Endothelial cell of umbilical vein (primary cell): Measurements from ENCODE around the gene REEP1. TPM values are rescaled to one million over a fixed set of nuclear protein-coding genes. Genes with fewer than 3 reads are reported as not detected.
A peak's percentile ranks its signal among the peaks of the same experiment; 100 is the strongest.

Experiments
- BruUV-seq: library from RNA; stranded (reverse); fragments of 400-500 nt; replicated peaks from 2 replicates; lab custom pipeline; 2021; lab: Mats Ljungman, UMichigan
- CTCF ChIA-PET: fragments of 300-600, 350-600 bp; sonication (Branson Sonifier 250); formaldehyde crosslinking; loops from one replicate; lab custom pipeline; 2021; ENCODE audit warnings: antibody characterized with exemption, inconsistent platforms; lab: Charles Lee
- POLR2A ChIA-PET: fragments of 300-600, 350-600 bp; sonication (Branson Sonifier 250); formaldehyde crosslinking; loops from one replicate; lab custom pipeline; 2021; ENCODE audit warnings: antibody characterized with exemption, inconsistent platforms; lab: Charles Lee
- DNase-seq: peaks from one replicate; pipeline ENCODE4 v3.0.0-alpha.2; 2011; ENCODE audit warnings: low read depth, low spot score
- FAIRE-seq: peaks from 2 replicates; lab custom pipeline; 2011; peaks lifted over from hg19 to GRCh38; lab: Jason Lieb, UNC
- H2AFZ ChIP-seq: 2 replicates; pipeline ENCODE4 v1.6.0; 2012; ENCODE audit warnings: low read depth, low read length, control low read depth, inconsistent platforms
- H3K27ac ChIP-seq: 2 replicates; pipeline ENCODE4 v1.5.1; 2011; ENCODE audit warnings: low read depth, mild to moderate bottlenecking, control low read depth, low read length, moderate library complexity; ENCODE audit not compliant: insufficient read depth
- H3K27me3 ChIP-seq, 2 experiments: 2 replicates each; pipeline versions ENCODE4 v1.6.0 to v1.6.1; 2011; ENCODE audit warnings: low read length in 2 of 2, mixed read lengths in 1 of 2; ENCODE audit not compliant: control insufficient read depth in 2 of 2, insufficient read depth in 2 of 2
- H3K36me3 ChIP-seq, 2 experiments: 2 replicates in 1 of 2; 3 replicates in 1 of 2; pipeline ENCODE4 v1.5.1; 2011; ENCODE audit warnings: low read length in 2 of 2, mild to moderate bottlenecking in 1 of 2, moderate library complexity in 1 of 2; ENCODE audit not compliant: control insufficient read depth in 2 of 2, insufficient read depth in 2 of 2; ENCODE audit errors: extremely low read depth in 1 of 2
- H3K4me1 ChIP-seq: 3 replicates; pipeline ENCODE4 v1.5.1; 2011; ENCODE audit warnings: mild to moderate bottlenecking, low read length; ENCODE audit not compliant: control insufficient read depth, insufficient read depth; ENCODE audit errors: extremely low read depth
- H3K4me2 ChIP-seq: 2 replicates; pipeline ENCODE4 v1.6.1; 2011; ENCODE audit warnings: low read length, control low read depth, mixed read lengths; ENCODE audit not compliant: insufficient read depth
- H3K4me3 ChIP-seq, 3 experiments: fragments of 200-600 bp in 1 of 3; sonication (generic), shearing (Covaris generic) in 1 of 3; replicated peaks in 1 of 3; 2 replicates each; pipeline ENCODE4 v1.5.1; 2011 to 2016; ENCODE audit warnings: control low read depth in 3 of 3, low read length in 3 of 3, mild to moderate bottlenecking in 2 of 3, inconsistent platforms in 1 of 3, low read depth in 1 of 3, moderate library complexity in 1 of 3; ENCODE audit not compliant: insufficient read depth in 1 of 3
- H3K79me2 ChIP-seq: 2 replicates; pipeline ENCODE4 v1.6.0; 2012; ENCODE audit warnings: low read length, inconsistent platforms; ENCODE audit not compliant: control insufficient read depth, insufficient read depth
- H3K9ac ChIP-seq: replicated peaks from 2 replicates; pipeline ENCODE3; 2011; ENCODE audit warnings: low read length, control low read depth; ENCODE audit not compliant: insufficient read depth; ENCODE audit errors: extremely low read depth
- H3K9me1 ChIP-seq: replicated peaks from 3 replicates; pipeline ENCODE4 v1.6.0; 2011; ENCODE audit warnings: mild to moderate bottlenecking, low read length; ENCODE audit not compliant: control insufficient read depth, insufficient read depth; ENCODE audit errors: extremely low read depth
- H3K9me3 ChIP-seq: replicated peaks from 2 replicates; pipeline ENCODE4 v1.5.1; 2012; ENCODE audit warnings: low read length, inconsistent platforms; ENCODE audit not compliant: control insufficient read depth, insufficient read depth
- H4K20me1 ChIP-seq: replicated peaks from 2 replicates; pipeline ENCODE3; 2011; ENCODE audit warnings: mild to moderate bottlenecking, low read length; ENCODE audit not compliant: control insufficient read depth, insufficient read depth; ENCODE audit errors: extremely low read depth
- CTCF ChIP-seq, 2 donors: IDR thresholded peaks; 1 replicate in 1 of 2; 2 replicates in 1 of 2; pipeline ENCODE4 v1.5.1; 2011; ENCODE audit warnings: low read length in 2 of 2, mild to moderate bottlenecking in 2 of 2, moderate library complexity in 2 of 2, control low read depth in 1 of 2, inconsistent platforms in 1 of 2, low read depth in 1 of 2; ENCODE audit not compliant: insufficient read depth in 1 of 2; ENCODE audit errors: extremely low read depth in 1 of 2
- EZH2 ChIP-seq: IDR thresholded peaks from 2 replicates; pipeline ENCODE4 v1.6.1; 2012; ENCODE audit warnings: borderline replicate concordance, low read depth, mild to moderate bottlenecking, moderate library complexity, low read length, inconsistent platforms; ENCODE audit not compliant: severe bottlenecking
- FOS ChIP-seq: IDR thresholded peaks from 2 replicates; pipeline ENCODE4 v1.6.1; 2011; ENCODE audit warnings: mild to moderate bottlenecking, low read length, moderate library complexity, borderline replicate concordance; ENCODE audit not compliant: insufficient read depth
- GATA2 ChIP-seq: IDR thresholded peaks from 2 replicates; pipeline ENCODE4 v1.7.0; 2011; ENCODE audit warnings: low read depth, mild to moderate bottlenecking, moderate library complexity, mixed read lengths, low read length; ENCODE audit not compliant: insufficient read length, insufficient read depth
- JUN ChIP-seq: IDR thresholded peaks from 2 replicates; pipeline ENCODE4 v1.6.1; 2011; ENCODE audit warnings: borderline replicate concordance, low read depth; ENCODE audit not compliant: insufficient read length, insufficient read depth
- MAX ChIP-seq: IDR thresholded peaks from 2 replicates; pipeline ENCODE4 v1.6.1; 2011; ENCODE audit not compliant: insufficient read depth, insufficient read length
- MYC ChIP-seq: IDR thresholded peaks from one replicate; pipeline ENCODE4 v1.6.1; 2011; ENCODE audit warnings: mild to moderate bottlenecking, low read depth, low read length
- POLR2A ChIP-seq: IDR thresholded peaks from 2 replicates; pipeline ENCODE4 v1.6.1; 2012; ENCODE audit warnings: low read depth, mild to moderate bottlenecking, control low read depth, low read length
- POLR2AphosphoS5 ChIP-seq: IDR thresholded peaks from 2 replicates; pipeline ENCODE4 v1.6.1; 2012; ENCODE audit warnings: low read depth, mild to moderate bottlenecking, control low read depth, low read length, moderate library complexity; ENCODE audit not compliant: insufficient read depth
- dilution Hi-C: fragments of 300-500 bp; cut with MboI; formaldehyde crosslinking; loops from one replicate; pipeline ENCODE4 v1.15.0; 2019; ENCODE audit warnings: low sequenced_read_pairs; ENCODE audit not compliant: extremely low pct_ligation_motif_present
- intact Hi-C: fragments of 100-400 bp; cut with micrococcal nuclease; formaldehyde crosslinking; loops from one replicate; pipeline ENCODE4 v1.10.0; 2022
- polyA plus RNA-seq, 4 experiments: library from polyadenylated mRNA; depleted of rRNA in 3 of 4; stranded (reverse) in 3 of 4; unstranded in 1 of 4; fragments of >200 nt; gene quantifications; 2 replicates each; pipeline versions ENCODE4 v1.2.1 to v1.2.3, GENCODE V29; 2011 to 2012; ENCODE audit warnings: missing spikeins in 1 of 4
- total RNA-seq: library from RNA; stranded (reverse); gene quantifications from 2 replicates; pipeline ENCODE4 v1.2.3, GENCODE V29; 2021

REEP1 gene
- total and polyA plus RNA-seq, 2 donors (not counting 3 experiments of a cell fraction or from before 2014, with no cell fraction given) = 0.11 to 0.53 TPM

- Histone ChIP-seq H3K27ac (peak within 1 kb of the TSS; percentile 92), H4K20me1 (no peaks in the 10 kb centered on the region), H3K4me2 (peak within 1 kb of the TSS; percentile 87), H3K4me3 (peak within 1 kb of the TSS; percentile 61 to 92 (median 81)), H3K4me1 (peaks cover 16% of the 10 kb centered on the region), H3K9me1 (no peaks in the 10 kb centered on the region), H3K36me3 (no peaks in the 10 kb centered on the region), H3K9ac (peak within 1 kb of the TSS; percentile 95), H3K9me3 (no peaks in the 10 kb centered on the region), H3K27me3 (no peaks in the 10 kb centered on the region), H3K79me2 (peaks cover 53% of the 10 kb centered on the region), H2AFZ (peak within 1 kb of the TSS; percentile 61)
- TF ChIP-seq POLR2A (peak; percentile 89), EZH2 (no peak), MYC (peak; percentile 39), POLR2AphosphoS5 (peak; percentile 62)
- ChIA-PET CTCF (interaction anchor here (0.8 to 2.1 kb wide), 3 partner anchors 10 to 26 kb away, joined by 3 to 5 read pairs (median 5); no protein-coding TSS in a partner anchor), POLR2A (interaction anchor here (0.6 to 1.0 kb wide), 2 partner anchors 26 to 240 kb away, joined by 3 read pairs; no protein-coding TSS in a partner anchor)
- intact Hi-C loops = loop anchor here (5.0 kb wide), 1 partner anchor 427 kb away; the partner anchor contains the start of gene RNF103
- dilution Hi-C loops = no loop called here
- BruUV-seq = no TSS peak
- DNase-seq = peak; percentile 98
- peak; percentile 80 for FAIRE-seq
Observed at GRCh38 chr2:86195055-86195807, 142.2 kb downstream of the REEP1 start, which contains the start of gene IMMT. IMMT (minus strand) TSS chr2:86195462; CDS start chr2:86195382, 80 bp downstream.

GRCh38 chr2:86194751-86195054 is 142.7 kb downstream of the REEP1 start:
- no peaks in the 10 kb centered on the region for H3K9me1 ChIP-seq
- DNase-seq = peak; percentile 96
- intact Hi-C loops = loop anchor here (5.0 kb wide), 1 partner anchor 428 kb away; the partner anchor contains the start of gene RNF103
- no TSS peak for BruUV-seq
- no peak for FAIRE-seq
- dilution Hi-C loops = no loop called here
- H4K20me1 ChIP-seq = no peaks in the 10 kb centered on the region
- POLR2A ChIA-PET = no interaction called here
- CTCF ChIA-PET = interaction anchor here (2.1 kb wide), 1 partner anchor 9 kb away, joined by 5 read pairs; no protein-coding TSS in a partner anchor
- H3K4me1 ChIP-seq = peaks cover 13% of the 10 kb centered on the region
- H3K4me2 ChIP-seq = peak overlapping the region; percentile 87
- H3K27me3 ChIP-seq = no peaks in the 10 kb centered on the region
- no peak overlapping the region for H3K27ac ChIP-seq
- no peak overlapping the region for H2AFZ ChIP-seq
- H3K79me2 ChIP-seq = peaks cover 53% of the 10 kb centered on the region
- peak overlapping the region; percentile 95 for H3K9ac ChIP-seq
- peak overlapping the region; percentile 44 to 92 (median 81) for H3K4me3 ChIP-seq
- H3K9me3 ChIP-seq = no peaks in the 10 kb centered on the region
- H3K36me3 ChIP-seq = no peaks in the 10 kb centered on the region
- TF ChIP-seq FOS = no peak
- TF ChIP-seq POLR2A = no peak
- no peak for TF ChIP-seq EZH2
- no peak for TF ChIP-seq POLR2AphosphoS5
- TF ChIP-seq MAX = no peak
- no peak for TF ChIP-seq CTCF (IDR thresholded peaks at IDR 0.05; ENCODE audit: extremely low read depth in 1 of 2, insufficient read depth in 1 of 2, low read depth in 1 of 2, low read length in 2 of 2)
- no peak for TF ChIP-seq MYC
- TF ChIP-seq JUN = no peak
- TF ChIP-seq GATA2 = no peak
